A549 (cell line): ENCODE results near the gene APOA1.

ENCODE experiments used
- CTCF ChIP-seq: fragments of >200 bp; sonication (Bioruptor Twin); formaldehyde crosslinking; IDR thresholded peaks from 3 replicates; pipeline ENCODE4 v1.5.1; 2016
- NFE2L2 ChIP-seq: fragments of 150-350 bp; conservative IDR thresholded peaks from 2 replicates; pipeline ENCODE4 v1.6.1; 2014; ENCODE audit warnings: low read length
- POLR2A ChIP-seq: IDR thresholded peaks from 2 replicates; pipeline ENCODE4 v1.6.1; 2012; ENCODE audit warnings: mild to moderate bottlenecking, low read length
- SREBF2 ChIP-seq: fragments of 450-650 bp; IDR thresholded peaks from 2 replicates; pipeline ENCODE4 v1.6.1; 2014; ENCODE audit warnings: mild to moderate bottlenecking, moderate library complexity
- TF ChIP-seq, protein P1 (sequence below): IDR thresholded peaks from 2 replicates; pipeline ENCODE4 v1.6.1; 2012
- TF ChIP-seq, protein P2 (sequence below): fragments of 200-600 bp; sonication (generic); IDR thresholded peaks from 2 replicates; pipeline ENCODE4 v1.6.1; 2016; ENCODE audit warnings: antibody characterized with exemption, mild to moderate bottlenecking, moderate library complexity

- TF ChIP-seq POLR2A (peak; percentile 41), NFE2L2 (no peak), SREBF2 (no peak), CTCF (peak; percentile 58)
- TF ChIP-seq, protein P1, sequence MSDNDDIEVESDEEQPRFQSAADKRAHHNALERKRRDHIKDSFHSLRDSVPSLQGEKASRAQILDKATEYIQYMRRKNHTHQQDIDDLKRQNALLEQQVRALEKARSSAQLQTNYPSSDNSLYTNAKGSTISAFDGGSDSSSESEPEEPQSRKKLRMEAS = peak; percentile 86
- TF ChIP-seq, protein P2, sequence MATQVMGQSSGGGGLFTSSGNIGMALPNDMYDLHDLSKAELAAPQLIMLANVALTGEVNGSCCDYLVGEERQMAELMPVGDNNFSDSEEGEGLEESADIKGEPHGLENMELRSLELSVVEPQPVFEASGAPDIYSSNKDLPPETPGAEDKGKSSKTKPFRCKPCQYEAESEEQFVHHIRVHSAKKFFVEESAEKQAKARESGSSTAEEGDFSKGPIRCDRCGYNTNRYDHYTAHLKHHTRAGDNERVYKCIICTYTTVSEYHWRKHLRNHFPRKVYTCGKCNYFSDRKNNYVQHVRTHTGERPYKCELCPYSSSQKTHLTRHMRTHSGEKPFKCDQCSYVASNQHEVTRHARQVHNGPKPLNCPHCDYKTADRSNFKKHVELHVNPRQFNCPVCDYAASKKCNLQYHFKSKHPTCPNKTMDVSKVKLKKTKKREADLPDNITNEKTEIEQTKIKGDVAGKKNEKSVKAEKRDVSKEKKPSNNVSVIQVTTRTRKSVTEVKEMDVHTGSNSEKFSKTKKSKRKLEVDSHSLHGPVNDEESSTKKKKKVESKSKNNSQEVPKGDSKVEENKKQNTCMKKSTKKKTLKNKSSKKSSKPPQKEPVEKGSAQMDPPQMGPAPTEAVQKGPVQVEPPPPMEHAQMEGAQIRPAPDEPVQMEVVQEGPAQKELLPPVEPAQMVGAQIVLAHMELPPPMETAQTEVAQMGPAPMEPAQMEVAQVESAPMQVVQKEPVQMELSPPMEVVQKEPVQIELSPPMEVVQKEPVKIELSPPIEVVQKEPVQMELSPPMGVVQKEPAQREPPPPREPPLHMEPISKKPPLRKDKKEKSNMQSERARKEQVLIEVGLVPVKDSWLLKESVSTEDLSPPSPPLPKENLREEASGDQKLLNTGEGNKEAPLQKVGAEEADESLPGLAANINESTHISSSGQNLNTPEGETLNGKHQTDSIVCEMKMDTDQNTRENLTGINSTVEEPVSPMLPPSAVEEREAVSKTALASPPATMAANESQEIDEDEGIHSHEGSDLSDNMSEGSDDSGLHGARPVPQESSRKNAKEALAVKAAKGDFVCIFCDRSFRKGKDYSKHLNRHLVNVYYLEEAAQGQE = no peak
These were observed 1.4 kb downstream of the APOA1 start for GRCh38 chr11:116835791-116836631.
